Trophoblast cell (in vitro differentiated cells and primary cell): ENCODE measurements around the gene MBNL2.
A peak's percentile ranks its signal among the peaks of the same experiment; 100 is the strongest.

Experiments used
- DNase-seq, 2 donors: peaks; one replicate each; pipeline ENCODE4 v3.0.0-alpha.2; 2016
- H2AFZ ChIP-seq: 2 replicates; pipeline ENCODE4 v1.6.1; 2013; ENCODE audit warnings: low read length, moderate library complexity, mild to moderate bottlenecking; ENCODE audit not compliant: insufficient read depth, poor library complexity
- H2AK5ac ChIP-seq: 2 replicates; pipeline ENCODE4 v1.6.1; 2013; ENCODE audit warnings: mild to moderate bottlenecking, low read length
- H2BK120ac ChIP-seq: 2 replicates; pipeline ENCODE4 v1.6.1; 2013; ENCODE audit warnings: low read length, mild to moderate bottlenecking, moderate library complexity; ENCODE audit not compliant: insufficient read depth, poor library complexity
- H2BK12ac ChIP-seq: 2 replicates; pipeline ENCODE4 v1.6.1; 2013; ENCODE audit warnings: mild to moderate bottlenecking, low read length, moderate library complexity
- H2BK5ac ChIP-seq: 2 replicates; pipeline ENCODE4 v1.6.1; 2013; ENCODE audit warnings: low read length, low read depth, moderate library complexity, mild to moderate bottlenecking; ENCODE audit not compliant: poor library complexity
- H3K14ac ChIP-seq: 2 replicates; pipeline ENCODE4 v1.6.1; 2013; ENCODE audit warnings: mild to moderate bottlenecking, low read length
- H3K18ac ChIP-seq: 2 replicates; pipeline ENCODE4 v1.6.1; 2013; ENCODE audit warnings: mild to moderate bottlenecking, low read length
- H3K23ac ChIP-seq: 2 replicates; pipeline ENCODE4 v1.6.1; 2013; ENCODE audit warnings: low read length
- H3K27ac ChIP-seq: 2 replicates; pipeline ENCODE4 v1.5.1; 2013; ENCODE audit warnings: low read depth, mild to moderate bottlenecking, inconsistent platforms, low read length, moderate library complexity
- H3K27me3 ChIP-seq: 2 replicates; pipeline ENCODE4 v1.6.1; 2013; ENCODE audit warnings: inconsistent platforms, mild to moderate bottlenecking, low read length, moderate library complexity; ENCODE audit not compliant: insufficient read depth
- H3K36me3 ChIP-seq, 2 experiments: 1 replicate in 1 of 2; 2 replicates in 1 of 2; pipeline ENCODE4 v1.6.1; 2013; ENCODE audit warnings: low read length in 2 of 2, mild to moderate bottlenecking in 2 of 2, moderate library complexity in 1 of 2; ENCODE audit not compliant: insufficient read depth in 2 of 2, control insufficient read depth in 1 of 2
- H3K4ac ChIP-seq: 2 replicates; pipeline ENCODE4 v1.6.1; 2013; ENCODE audit warnings: low read depth, mild to moderate bottlenecking, low read length, moderate library complexity
- H3K4me1 ChIP-seq, 2 experiments: 1 replicate in 1 of 2; 2 replicates in 1 of 2; pipeline ENCODE4 v1.6.1; 2013; ENCODE audit warnings: low read length in 2 of 2, mild to moderate bottlenecking in 2 of 2, moderate library complexity in 1 of 2; ENCODE audit not compliant: insufficient read depth in 2 of 2, control insufficient read depth in 1 of 2
- H3K4me2 ChIP-seq: 2 replicates; pipeline ENCODE4 v1.6.1; 2013; ENCODE audit warnings: inconsistent platforms, mild to moderate bottlenecking, low read length, moderate library complexity
- H3K4me3 ChIP-seq: 2 replicates; pipeline ENCODE4 v1.5.1; 2013; ENCODE audit warnings: mild to moderate bottlenecking, low read depth, low read length, inconsistent platforms
- H3K79me1 ChIP-seq: one replicate; pipeline ENCODE4 v1.6.1; 2013; ENCODE audit warnings: low read length
- H3K79me2 ChIP-seq: 2 replicates; pipeline ENCODE4 v1.6.1; 2013; ENCODE audit warnings: low read length, mild to moderate bottlenecking; ENCODE audit not compliant: control insufficient read depth, insufficient read depth, poor library complexity
- H3K9ac ChIP-seq: 2 replicates; pipeline ENCODE4 v1.6.1; 2013; ENCODE audit warnings: mild to moderate bottlenecking, low read length
- H3K9me3 ChIP-seq: 2 replicates; pipeline ENCODE4 v1.6.1; 2013; ENCODE audit warnings: low read depth, mild to moderate bottlenecking, control low read depth, inconsistent platforms, low read length; ENCODE audit not compliant: insufficient read depth
- H4K12ac ChIP-seq: 2 replicates; pipeline ENCODE4 v1.6.1; 2013; ENCODE audit warnings: low read depth, mild to moderate bottlenecking, low read length, moderate library complexity
- H4K8ac ChIP-seq: 2 replicates; pipeline ENCODE4 v1.6.1; 2013; ENCODE audit warnings: low read depth, mild to moderate bottlenecking, low read length, moderate library complexity
- H4K91ac ChIP-seq: one replicate; pipeline ENCODE4 v1.6.1; 2013; ENCODE audit warnings: low read depth, mild to moderate bottlenecking, low read length, moderate library complexity
- WGBS: extraction: QIAGEN DNeasy Blood & Tissue Kit; methylation state at CpG from one replicate; pipeline ENCODE4 v1.1.7; 2013; ENCODE audit warnings: missing lambda C conversion rate; ENCODE audit not compliant: insufficient read length, insufficient coverage; ENCODE audit errors: extremely low coverage; 5-methylcytosine and 5-hydroxymethylcytosine counted together

The MBNL2 gene

DNA sequence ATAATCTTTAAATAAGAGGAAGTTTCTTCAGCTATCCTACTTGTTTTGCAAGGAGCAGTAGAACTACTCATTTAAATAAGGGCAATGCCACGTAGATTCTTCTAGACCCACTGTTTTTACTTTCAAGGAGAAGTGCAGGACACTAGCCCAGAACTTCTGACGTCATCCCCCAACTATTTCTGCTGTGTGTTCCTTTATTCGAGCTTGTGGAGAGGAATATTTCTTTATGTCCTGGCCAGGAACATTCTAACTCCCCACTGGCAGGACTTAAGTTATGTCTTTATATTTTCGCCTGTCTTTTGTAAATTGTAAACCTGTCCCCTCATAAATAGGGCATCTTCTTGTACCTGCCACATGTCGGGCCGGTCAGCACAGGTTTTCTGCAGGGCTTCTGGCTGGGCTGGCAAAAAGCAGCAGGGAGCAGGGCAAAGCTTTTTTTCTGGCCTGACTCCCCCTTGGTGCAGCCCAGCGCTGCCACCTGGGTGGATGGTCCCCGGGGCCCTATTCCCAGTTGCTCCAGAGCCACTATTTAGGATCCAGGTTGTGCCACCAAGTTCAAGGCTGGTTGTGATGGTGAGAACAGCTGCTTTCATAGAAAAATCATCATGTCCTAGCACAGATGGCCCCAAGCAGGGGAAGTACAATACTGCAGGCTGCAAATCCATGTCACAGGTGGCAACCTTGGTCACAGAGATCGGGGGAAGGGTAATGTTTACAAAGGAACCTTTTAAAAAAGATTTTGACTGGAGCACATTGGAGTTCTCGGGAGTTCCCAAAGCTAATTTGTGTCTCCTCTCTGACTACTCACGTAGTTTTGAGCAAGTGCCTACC, 1.8 kb downstream of the MBNL2 start:
- Histone ChIP-seq H3K4me2 (peak overlapping the region; percentile 84), H3K9ac (peak overlapping the region; percentile 77), H3K27me3 (no peaks in the 10 kb centered on the region), H3K79me2 (peaks cover 16% of the 10 kb centered on the region), H3K4ac (peak overlapping the region; percentile 60), H3K4me1 (peaks cover 9 to 16% of the 10 kb centered on the region in 2 experiments), H3K27ac (peak overlapping the region; percentile 85), H2BK120ac (peak overlapping the region; percentile 6), H2BK5ac (peak overlapping the region; percentile 5), H3K4me3 (peak overlapping the region; percentile 73), H2AFZ (no peak overlapping the region), H4K8ac (peak overlapping the region; percentile 7), H3K36me3 (peaks cover 3 to 5% of the 10 kb centered on the region in 2 experiments), H3K18ac (no peak overlapping the region), H4K12ac (no peak overlapping the region), H3K14ac (peak overlapping the region; percentile 38), H3K23ac (no peak overlapping the region), H4K91ac (peak overlapping the region; percentile 56), H2BK12ac (peak overlapping the region; percentile 21), H3K9me3 (no peaks in the 10 kb centered on the region), H2AK5ac (peak overlapping the region; percentile 3), H3K79me1 (peaks cover 22% of the 10 kb centered on the region)
- WGBS: no CpG with 5 or more reads among the region's 11 CpGs
- DNase-seq: peak; percentile 71 to 94

DNA sequence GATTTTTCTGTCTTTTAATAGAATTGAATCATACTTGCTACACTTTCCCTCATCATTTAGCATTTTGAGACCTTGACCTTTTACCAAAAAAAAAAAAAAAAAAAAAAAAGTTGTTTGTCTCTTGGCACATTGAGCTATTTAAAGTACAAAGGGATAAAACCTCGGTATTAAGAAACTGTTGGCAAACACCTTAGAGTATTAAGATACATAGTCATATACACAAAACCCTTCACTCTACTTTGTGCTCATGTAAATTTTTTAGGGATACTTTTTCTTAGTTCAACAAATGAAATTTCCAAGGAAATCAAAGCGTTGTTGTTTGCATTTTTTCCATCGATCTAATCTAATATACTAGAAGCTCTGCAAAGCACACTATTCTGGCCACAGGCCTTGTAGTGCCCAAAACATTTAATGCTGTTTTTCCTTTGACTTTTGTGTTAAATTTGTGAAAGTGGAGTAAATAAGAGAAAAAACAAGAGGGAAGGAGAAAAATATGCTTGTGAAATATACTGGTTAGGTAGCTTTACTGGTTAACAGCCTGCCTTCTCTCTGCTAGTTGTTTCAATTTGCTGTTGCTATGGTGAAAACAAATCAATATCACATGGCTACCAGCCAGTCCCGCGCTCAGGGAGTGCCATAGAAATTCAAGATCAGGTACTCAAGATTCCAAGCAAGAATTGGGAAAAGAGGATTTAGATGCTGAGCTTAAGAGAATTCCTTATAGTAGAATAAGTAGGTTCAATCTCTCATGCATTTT, 2.6 kb downstream of the MBNL2 start:
- Histone ChIP-seq H3K14ac (no peak overlapping the region), H2BK120ac (no peak overlapping the region), H3K4me2 (peak overlapping the region; percentile 84), H2AFZ (no peak overlapping the region), H3K23ac (no peak overlapping the region), H2AK5ac (no peak overlapping the region), H3K4me3 (no peak overlapping the region), H3K9ac (no peak overlapping the region), H3K4me1 (peaks cover 10 to 12% of the 10 kb centered on the region in 2 experiments), H3K4ac (peak overlapping the region; percentile 64), H4K91ac (no peak overlapping the region), H2BK5ac (peak overlapping the region; percentile 39), H3K27ac (peak overlapping the region; percentile 85), H2BK12ac (no peak overlapping the region), H3K9me3 (no peaks in the 10 kb centered on the region), H3K36me3 (peaks cover 3 to 5% of the 10 kb centered on the region in 2 experiments), H4K12ac (no peak overlapping the region), H4K8ac (no peak overlapping the region), H3K79me1 (peaks cover 20% of the 10 kb centered on the region), H3K27me3 (no peaks in the 10 kb centered on the region), H3K79me2 (peaks cover 18% of the 10 kb centered on the region), H3K18ac (no peak overlapping the region)
- DNase-seq: peak; percentile 27 to 79
- WGBS: no CpG with 5 or more reads among the region's 5 CpGs

DNA sequence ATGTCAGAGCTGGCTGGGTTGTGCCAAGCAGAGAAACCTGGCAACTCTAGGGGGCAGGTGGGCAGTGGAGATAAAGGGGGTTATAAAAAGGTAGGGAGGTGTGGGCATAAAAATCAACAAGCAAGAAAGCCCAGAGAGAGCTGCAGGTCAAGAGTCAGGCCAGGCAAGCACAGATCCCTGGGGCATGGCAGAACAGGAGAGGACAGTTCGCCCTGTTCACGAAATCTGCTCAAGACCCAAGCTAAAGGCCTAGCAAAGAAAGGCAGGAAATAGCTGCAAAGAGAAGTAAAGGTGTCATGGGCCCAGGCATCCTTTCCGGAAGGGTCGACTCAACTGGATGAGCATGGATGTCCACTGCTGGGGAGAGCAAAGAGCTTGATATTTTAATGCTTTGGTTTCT, 3.4 kb downstream of the MBNL2 start:
- peak overlapping the region; percentile 26 for H2AK5ac ChIP-seq
- H3K4ac ChIP-seq: peak overlapping the region; percentile 98
- peaks cover 10 to 12% of the 10 kb centered on the region in 2 experiments for H3K4me1 ChIP-seq
- no CpG with 5 or more reads among the region's 4 CpGs for WGBS
- peaks cover 18% of the 10 kb centered on the region for H3K79me2 ChIP-seq
- H3K36me3 ChIP-seq: peaks cover 5% of the 10 kb centered on the region in 2 experiments
- no peak overlapping the region for H2AFZ ChIP-seq
- peak overlapping the region; percentile 39 for H4K91ac ChIP-seq
- H2BK5ac ChIP-seq: peak overlapping the region; percentile 75
- H4K12ac ChIP-seq: peak overlapping the region; percentile 28
- H3K27me3 ChIP-seq: no peaks in the 10 kb centered on the region
- peak overlapping the region; percentile 89 for H3K27ac ChIP-seq
- no peak overlapping the region for H3K23ac ChIP-seq
- H3K79me1 ChIP-seq: peaks cover 18% of the 10 kb centered on the region
- peak overlapping the region; percentile 36 for H4K8ac ChIP-seq
- H3K14ac ChIP-seq: peak overlapping the region; percentile 78
- H3K9me3 ChIP-seq: no peaks in the 10 kb centered on the region
- peak overlapping the region; percentile 63 for H3K4me2 ChIP-seq
- peak in 1 of 2 donors; percentile 42 for DNase-seq
- H3K4me3 ChIP-seq: no peak overlapping the region
- peak overlapping the region; percentile 70 for H3K18ac ChIP-seq
- peak overlapping the region; percentile 84 for H2BK120ac ChIP-seq
- H3K9ac ChIP-seq: peak overlapping the region; percentile 54
- H2BK12ac ChIP-seq: peak overlapping the region; percentile 63

DNA sequence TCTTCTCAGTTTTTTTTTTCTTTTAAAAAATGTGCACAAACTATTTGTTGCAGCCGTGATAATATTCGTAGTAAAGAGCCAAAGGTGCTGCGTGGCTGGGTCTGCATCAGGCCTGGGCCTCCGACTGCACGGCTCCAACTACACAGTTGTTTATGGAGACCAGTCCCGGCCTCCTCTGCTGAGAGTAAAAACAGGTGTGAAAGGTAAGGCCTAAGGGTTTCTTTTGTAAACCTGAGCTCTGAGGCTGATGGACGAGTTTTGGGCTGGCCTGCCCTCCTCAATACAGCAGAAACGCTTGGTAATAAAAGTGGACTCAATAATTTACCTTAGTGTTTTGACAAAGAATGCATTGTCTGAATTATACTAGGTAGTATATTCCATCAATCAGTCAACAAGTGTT, 3.9 kb downstream of the MBNL2 start:
- H4K8ac ChIP-seq: no peak overlapping the region
- peak overlapping the region; percentile 31 for H3K27ac ChIP-seq
- WGBS: no CpG with 5 or more reads among the region's 8 CpGs
- H3K14ac ChIP-seq: no peak overlapping the region
- H2BK5ac ChIP-seq: no peak overlapping the region
- no peaks in the 10 kb centered on the region for H3K27me3 ChIP-seq
- peaks cover 18% of the 10 kb centered on the region for H3K79me2 ChIP-seq
- no peak overlapping the region for H2AK5ac ChIP-seq
- H3K36me3 ChIP-seq: peaks cover 5% of the 10 kb centered on the region in 2 experiments
- H3K9me3 ChIP-seq: no peaks in the 10 kb centered on the region
- no peak overlapping the region for H4K12ac ChIP-seq
- H2AFZ ChIP-seq: no peak overlapping the region
- H4K91ac ChIP-seq: no peak overlapping the region
- H3K9ac ChIP-seq: no peak overlapping the region
- H2BK120ac ChIP-seq: no peak overlapping the region
- peak overlapping the region; percentile 59 for H3K4ac ChIP-seq
- DNase-seq: peak in 1 of 2 donors; percentile 30
- peaks cover 10 to 12% of the 10 kb centered on the region in 2 experiments for H3K4me1 ChIP-seq
- H3K4me2 ChIP-seq: peak overlapping the region; percentile 45
- no peak overlapping the region for H2BK12ac ChIP-seq
- H3K79me1 ChIP-seq: peaks cover 18% of the 10 kb centered on the region
- no peak overlapping the region for H3K18ac ChIP-seq
- H3K23ac ChIP-seq: no peak overlapping the region
- no peak overlapping the region for H3K4me3 ChIP-seq
